Endodermal cell (in vitro differentiated cells): ENCODE results near the gene PNMA6E. TPM values are rescaled to one million over a fixed set of nuclear protein-coding genes. Genes with fewer than 3 reads are reported as not detected.
"Not testable (repeated sequence)": the region's sequence is repeated elsewhere in the genome, so short reads cannot be mapped to it uniquely, and the experiment has no call there.

Experiments
- DNase-seq: peaks from one replicate; pipeline ENCODE4 v3.0.0-alpha.2; 2017
- H3K27ac ChIP-seq: 2 replicates; pipeline ENCODE4 v1.5.1; 2013; ENCODE audit warnings: mild to moderate bottlenecking, low read depth, low read length, moderate library complexity
- H3K27me3 ChIP-seq: 2 replicates; pipeline ENCODE4 v1.6.1; 2013; ENCODE audit warnings: mild to moderate bottlenecking, low read length, moderate library complexity; ENCODE audit not compliant: insufficient read depth, control insufficient read depth, poor library complexity, severe bottlenecking
- H3K36me3 ChIP-seq: 2 replicates; pipeline ENCODE4 v1.7.0; 2013; ENCODE audit warnings: mild to moderate bottlenecking, low read length, moderate library complexity; ENCODE audit not compliant: control insufficient read depth, insufficient read depth
- H3K4me1 ChIP-seq: one replicate; pipeline ENCODE4 v1.7.0; 2013; ENCODE audit warnings: low read length; ENCODE audit not compliant: control insufficient read depth, insufficient read depth
- H3K4me3 ChIP-seq: 2 replicates; pipeline ENCODE4 v1.5.1; 2013; ENCODE audit warnings: mild to moderate bottlenecking, low read length, moderate library complexity
- H3K9ac ChIP-seq: 2 replicates; pipeline ENCODE4 v1.6.1; 2013; ENCODE audit warnings: mild to moderate bottlenecking, low read length, moderate library complexity; ENCODE audit not compliant: poor library complexity, severe bottlenecking; ENCODE audit errors: extremely low read depth
- H3K9me3 ChIP-seq: 2 replicates; pipeline ENCODE4 v1.6.1; 2013; ENCODE audit warnings: mild to moderate bottlenecking, low read length, moderate library complexity; ENCODE audit not compliant: control insufficient read depth
- H3K27ac Mint-ChIP-seq: 2 replicates; pipeline ENCODE4 v1.8.0; 2020; ENCODE audit warnings: mixed read lengths
- H3K27me3 Mint-ChIP-seq: 2 replicates; pipeline ENCODE4 v1.8.0; 2021; ENCODE audit warnings: mild to moderate bottlenecking, mixed read lengths; ENCODE audit not compliant: insufficient read depth
- H3K36me3 Mint-ChIP-seq: 2 replicates; pipeline ENCODE4 v1.8.0; 2020; ENCODE audit warnings: low read depth, mixed read lengths
- H3K4me1 Mint-ChIP-seq: 2 replicates; pipeline ENCODE4 v1.8.0; 2020; ENCODE audit warnings: mixed read lengths
- H3K4me3 Mint-ChIP-seq: 2 replicates; pipeline ENCODE4 v1.8.0; 2020; ENCODE audit warnings: mild to moderate bottlenecking, moderate library complexity, mixed read lengths
- H3K9me3 Mint-ChIP-seq: 2 replicates; pipeline ENCODE4 v1.8.0; 2020; ENCODE audit warnings: mild to moderate bottlenecking, mixed read lengths
- CTCF ChIP-seq: fragments of 200-600 bp; sonication (generic); conservative IDR thresholded peaks from 2 replicates; pipeline ENCODE4 v1.5.0; 2021; ENCODE audit warnings: antibody characterized with exemption, mild to moderate bottlenecking
- WGBS, 2 experiments: methylation state at CpG; one replicate each; pipeline versions ENCODE4 v1.1.5 to v1.1.7; 2013; ENCODE audit warnings: missing lambda C conversion rate in 2 of 2, mixed read lengths in 1 of 2; ENCODE audit not compliant: insufficient coverage in 1 of 2, insufficient read length in 1 of 2; 5-methylcytosine and 5-hydroxymethylcytosine counted together
- total RNA-seq, 2 donors: library from RNA; stranded (reverse); fragmentation: NEBNext Ultra II Directional in 1 of 2; extraction: Animal tissue kit (Norgen Biotek cat#: 25700) in 1 of 2; gene quantifications; 2 replicates in 1 of 2; 3 replicates in 1 of 2; pipeline ENCODE4 v1.2.1, GENCODE V29; 2021

PNMA6E gene
- total RNA-seq, 2 donors from 2014 or later: not detected

- Histone ChIP-seq H3K27me3 (no peaks in the 10 kb centered on the region), H3K36me3 (no peaks in the 10 kb centered on the region), H3K4me1 (no peaks in the 10 kb centered on the region), H3K4me3 (no peak overlapping the region), H3K27ac (no peak overlapping the region), H3K9me3 (no peaks in the 10 kb centered on the region), H3K9ac (no peak overlapping the region)
- Mint-ChIP-seq H3K4me3 (no peak overlapping the region), H3K4me1 (no peaks in the 10 kb centered on the region), H3K27me3 (no peaks in the 10 kb centered on the region), H3K9me3 (peaks cover 18% of the 10 kb centered on the region), H3K36me3 (no peaks in the 10 kb centered on the region), H3K27ac (no peak overlapping the region)
- WGBS, 2 experiments: 92 to 100% methylated on average over 3 to 15 of the region's 16 CpGs
- no peak for TF ChIP-seq CTCF
- DNase-seq: peak; percentile 24
Measured at GRCh38 chrX:153392642-153393321, 8.4 kb downstream of the PNMA6E start.

- H3K36me3 Mint-ChIP-seq, H3K27me3 Mint-ChIP-seq: not testable (repeated sequence)
- WGBS, 2 experiments: no CpG with 5 or more reads among the region's 6 CpGs
Measured at GRCh38 chrX:153389460-153389768, 11.7 kb downstream of the PNMA6E start.

GRCh38 chrX:153388722-153389459 lies 12.3 kb downstream of the PNMA6E start:
- Mint-ChIP-seq H3K4me1 (no peaks in the 10 kb centered on the region), H3K9me3 (peaks cover 24% of the 10 kb centered on the region), H3K36me3 (no peaks in the 10 kb centered on the region), H3K27ac (no peak overlapping the region), H3K4me3 (no peak overlapping the region), H3K27me3 (no peaks in the 10 kb centered on the region)
- no peaks in the 10 kb centered on the region for H3K27me3 ChIP-seq
- no peak overlapping the region for H3K4me3 ChIP-seq
- DNase-seq: peak; percentile 42
- H3K27ac ChIP-seq: no peak overlapping the region
- no peaks in the 10 kb centered on the region for H3K36me3 ChIP-seq
- no peak overlapping the region for H3K9ac ChIP-seq
- H3K9me3 ChIP-seq: no peaks in the 10 kb centered on the region
- 57 to 89% methylated on average over 1 to 11 of the region's 14 CpGs for WGBS, 2 experiments
- no peak for TF ChIP-seq CTCF
- no peaks in the 10 kb centered on the region for H3K4me1 ChIP-seq

More at GRCh38 chrX:153389460-153389768, 11.7 kb downstream of the PNMA6E start:
- not testable (repeated sequence) for H3K27ac Mint-ChIP-seq, H3K4me1 Mint-ChIP-seq, H3K9ac ChIP-seq, H3K27ac ChIP-seq, H3K36me3 ChIP-seq, H3K27me3 ChIP-seq, H3K4me1 ChIP-seq, H3K4me3 ChIP-seq, H3K9me3 ChIP-seq, H3K4me3 Mint-ChIP-seq, DNase-seq
- peaks cover 24% of the 10 kb centered on the region for H3K9me3 Mint-ChIP-seq
